MCF 10A (cell line): Measurements from ENCODE around the gene LTB4R. TPM values are rescaled to one million over a fixed set of nuclear protein-coding genes. Genes with fewer than 3 reads are reported as not detected.

Source experiments
- BruUV-seq: library from RNA; stranded (reverse); fragments of 400-500 nt; replicated peaks from 2 replicates; lab custom pipeline; 2021; lab: Mats Ljungman, UMichigan
- CTCF ChIA-PET: fragments of 300-600 bp; sonication (Branson Sonifier 250); formaldehyde crosslinking; extraction: SDS; loops from one replicate; lab custom pipeline; 2021; ENCODE audit warnings: antibody characterized with exemption, inconsistent platforms; lab: Yijun Ruan, JAX
- POLR2A ChIA-PET: fragments of 300-600, 350-650 bp; sonication (Branson Sonifier 250); formaldehyde crosslinking; extraction: SDS; loops from one replicate; lab custom pipeline; 2020; ENCODE audit warnings: antibody characterized with exemption, inconsistent platforms; lab: Yijun Ruan, JAX
- DNase-seq: peaks from one replicate; pipeline ENCODE4 v3.0.0-alpha.2; 2018; ENCODE audit not compliant: unreplicated experiment
- H3K27ac Mint-ChIP-seq: one replicate; pipeline ENCODE4 v1.8.0; 2022; ENCODE audit warnings: mild to moderate bottlenecking, low read depth, mixed read lengths; ENCODE audit not compliant: unreplicated experiment
- H3K27me3 Mint-ChIP-seq: one replicate; pipeline ENCODE4 v1.8.0; 2022; ENCODE audit warnings: mixed read lengths; ENCODE audit not compliant: insufficient read depth, unreplicated experiment
- H3K36me3 Mint-ChIP-seq: one replicate; pipeline ENCODE4 v1.8.0; 2022; ENCODE audit warnings: mild to moderate bottlenecking, moderate library complexity, mixed read lengths; ENCODE audit not compliant: insufficient read depth, unreplicated experiment
- H3K4me1 Mint-ChIP-seq: one replicate; pipeline ENCODE4 v1.8.0; 2022; ENCODE audit warnings: mixed read lengths; ENCODE audit not compliant: insufficient read depth, unreplicated experiment
- H3K4me3 Mint-ChIP-seq: one replicate; pipeline ENCODE4 v1.8.0; 2022; ENCODE audit warnings: mild to moderate bottlenecking, moderate library complexity, mixed read lengths; ENCODE audit not compliant: unreplicated experiment
- H3K9me3 Mint-ChIP-seq: one replicate; pipeline ENCODE4 v1.8.0; 2022; ENCODE audit warnings: mixed read lengths; ENCODE audit not compliant: unreplicated experiment
- intact Hi-C: fragments of 100-400 bp; cut with micrococcal nuclease; formaldehyde crosslinking; loops from 2 replicates; pipeline ENCODE4 v1.14.1; 2022
- total RNA-seq: library from RNA; stranded (reverse); gene quantifications from 2 replicates; pipeline ENCODE4 v1.2.3, GENCODE V29; 2022
- TF ChIP-seq, protein P1 (sequence below): fragments of 200-600 bp; IDR thresholded peaks from one replicate; pipeline ENCODE4 v1.8.0; 2022; ENCODE audit warnings: antibody characterized with exemption, mild to moderate bottlenecking; ENCODE audit not compliant: unreplicated experiment

Gene LTB4R
- total RNA-seq, 1 experiment from 2014 or later, result 15.8 TPM

DNA sequence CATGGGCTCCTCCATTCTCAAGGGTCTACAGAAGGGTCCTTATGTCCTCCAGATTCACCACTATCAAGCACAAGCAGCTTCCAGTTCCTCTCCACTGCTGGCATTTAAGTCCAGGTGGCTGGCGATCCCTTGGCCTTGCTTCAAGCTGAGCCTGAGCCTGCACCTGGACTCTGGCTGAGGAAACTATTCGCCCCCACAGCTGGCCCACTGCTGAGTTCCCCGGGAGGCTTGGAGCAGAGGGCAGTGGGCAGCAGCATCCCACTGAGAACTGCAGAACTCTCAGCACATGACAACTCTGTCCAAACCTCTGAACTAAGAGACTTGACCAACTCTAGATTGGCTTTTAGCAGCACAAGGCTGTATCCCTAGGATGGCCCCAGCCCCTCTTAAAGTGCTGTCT lies 28.6 kb upstream of the LTB4R start:
- Mint-ChIP-seq H3K9me3 (peaks cover 7% of the 10 kb centered on the region), H3K27ac (no peak overlapping the region), H3K4me3 (no peak overlapping the region), H3K27me3 (no peaks in the 10 kb centered on the region), H3K4me1 (peaks cover 42% of the 10 kb centered on the region), H3K36me3 (no peaks in the 10 kb centered on the region)
- CTCF ChIA-PET, result interaction anchor here (0.8 to 7.7 kb wide), 6 partner anchors 9 to 40 kb away, joined by 3 to 131 read pairs (median 13); partner anchors contain the start of genes CIDEB, DHRS1, NOP9 and RABGGTA
- POLR2A ChIA-PET, result interaction anchor here (0.5 to 9.2 kb wide), 9 partner anchors 9 to 142 kb away, joined by 3 to 115 read pairs (median 6); partner anchors contain the start of genes CIDEB, DHRS1, NOP9 and RABGGTA
- TF ChIP-seq, protein P1, sequence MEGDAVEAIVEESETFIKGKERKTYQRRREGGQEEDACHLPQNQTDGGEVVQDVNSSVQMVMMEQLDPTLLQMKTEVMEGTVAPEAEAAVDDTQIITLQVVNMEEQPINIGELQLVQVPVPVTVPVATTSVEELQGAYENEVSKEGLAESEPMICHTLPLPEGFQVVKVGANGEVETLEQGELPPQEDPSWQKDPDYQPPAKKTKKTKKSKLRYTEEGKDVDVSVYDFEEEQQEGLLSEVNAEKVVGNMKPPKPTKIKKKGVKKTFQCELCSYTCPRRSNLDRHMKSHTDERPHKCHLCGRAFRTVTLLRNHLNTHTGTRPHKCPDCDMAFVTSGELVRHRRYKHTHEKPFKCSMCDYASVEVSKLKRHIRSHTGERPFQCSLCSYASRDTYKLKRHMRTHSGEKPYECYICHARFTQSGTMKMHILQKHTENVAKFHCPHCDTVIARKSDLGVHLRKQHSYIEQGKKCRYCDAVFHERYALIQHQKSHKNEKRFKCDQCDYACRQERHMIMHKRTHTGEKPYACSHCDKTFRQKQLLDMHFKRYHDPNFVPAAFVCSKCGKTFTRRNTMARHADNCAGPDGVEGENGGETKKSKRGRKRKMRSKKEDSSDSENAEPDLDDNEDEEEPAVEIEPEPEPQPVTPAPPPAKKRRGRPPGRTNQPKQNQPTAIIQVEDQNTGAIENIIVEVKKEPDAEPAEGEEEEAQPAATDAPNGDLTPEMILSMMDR, result no peak
- BruUV-seq, result no TSS peak
- DNase-seq, result no peak
- intact Hi-C loops, result no loop called here

DNA sequence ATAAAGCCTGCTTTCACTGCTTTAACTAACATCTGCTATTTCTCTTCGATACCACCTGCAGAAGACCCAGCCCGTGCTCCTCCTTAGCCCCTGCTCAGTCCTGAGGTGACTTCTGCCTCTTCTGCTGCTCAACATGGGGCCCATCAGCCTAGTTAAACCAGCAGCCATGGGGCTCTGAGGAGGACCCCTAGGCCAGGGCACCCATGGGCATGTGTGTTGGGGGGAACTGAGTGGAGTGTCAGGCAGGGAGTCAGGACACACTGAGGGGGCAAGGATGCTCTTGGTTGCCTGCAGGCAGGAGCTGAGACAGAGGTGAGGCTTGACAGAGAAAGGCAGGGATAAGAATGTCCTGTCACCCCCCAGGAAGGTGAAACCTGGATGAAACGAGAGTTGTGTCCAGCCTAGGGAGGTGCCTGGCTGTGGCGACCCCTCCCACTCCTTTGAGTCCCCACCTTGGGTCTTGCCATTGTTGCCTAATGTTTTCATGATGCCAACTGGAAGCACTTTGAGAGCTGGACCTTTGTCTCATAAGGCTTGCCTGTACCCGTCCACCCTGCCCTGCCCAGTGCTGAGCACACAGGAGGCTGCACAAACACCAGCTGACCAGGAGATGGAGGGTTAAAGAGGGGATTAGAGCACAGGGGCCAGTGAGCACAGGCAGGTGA lies 27.4 kb upstream of the LTB4R start:
- Mint-ChIP-seq H3K36me3 (peaks cover 2% of the 10 kb centered on the region), H3K4me1 (peaks cover 34% of the 10 kb centered on the region), H3K27me3 (no peaks in the 10 kb centered on the region), H3K4me3 (no peak overlapping the region), H3K9me3 (no peaks in the 10 kb centered on the region), H3K27ac (no peak overlapping the region)
- no TSS peak for BruUV-seq
- ChIA-PET POLR2A (interaction anchor here (0.6 to 9.2 kb wide), 12 partner anchors 8 to 143 kb away, joined by 3 to 115 read pairs (median 6); partner anchors contain the start of genes CHMP4A, DHRS1, LTB4R2 and NOP9), CTCF (interaction anchor here (0.6 to 7.7 kb wide), 11 partner anchors 9 to 721 kb away, joined by 3 to 131 read pairs (median 10); partner anchors contain the start of genes CIDEB, DHRS1, NOP9 and RABGGTA)
- TF ChIP-seq, protein P1, result no peak
- intact Hi-C loops, result no loop called here
- DNase-seq, result no peak

DNA sequence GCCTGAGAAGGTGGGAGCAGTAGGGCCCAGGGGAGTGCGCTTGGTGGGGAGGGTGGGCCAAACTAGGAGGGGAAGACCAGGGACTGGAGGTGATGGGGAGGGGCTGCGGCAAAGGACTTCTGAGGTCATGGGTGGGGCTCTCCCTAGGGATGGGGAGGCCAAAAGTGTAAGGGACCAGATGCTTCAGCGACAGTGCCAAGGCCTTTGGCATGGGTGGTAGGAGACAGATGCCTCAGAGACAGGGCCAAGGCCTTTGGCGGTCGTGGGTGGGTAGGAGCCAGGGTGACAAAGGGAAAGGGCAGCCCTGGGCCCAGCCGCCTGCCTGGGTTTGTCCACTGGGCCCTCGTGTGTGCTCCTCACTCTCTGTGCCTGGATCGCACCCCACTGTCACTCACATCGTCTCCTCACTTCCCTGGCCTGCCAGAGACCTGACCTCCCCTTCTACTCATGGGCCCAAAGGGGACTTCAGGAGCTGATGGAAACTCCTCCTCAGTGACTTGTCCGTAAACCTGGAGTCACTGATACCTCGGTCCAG lies 26.7 kb upstream of the LTB4R start:
- Mint-ChIP-seq H3K4me3 (no peak overlapping the region), H3K36me3 (peaks cover 4% of the 10 kb centered on the region), H3K27ac (no peak overlapping the region), H3K27me3 (no peaks in the 10 kb centered on the region), H3K4me1 (peaks cover 27% of the 10 kb centered on the region), H3K9me3 (no peaks in the 10 kb centered on the region)
- CTCF ChIA-PET, result interaction anchor here (0.9 to 7.7 kb wide), 9 partner anchors 9 to 722 kb away, joined by 3 to 131 read pairs (median 10); partner anchors contain the start of genes CIDEB, DHRS1, NOP9 and RABGGTA
- TF ChIP-seq, protein P1, result no peak
- POLR2A ChIA-PET, result interaction anchor here (0.6 to 9.2 kb wide), 10 partner anchors 7 to 144 kb away, joined by 3 to 115 read pairs (median 10); partner anchors contain the start of genes CHMP4A, DHRS1, LTB4R2 and NOP9
- DNase-seq, result no peak
- intact Hi-C loops, result no loop called here
- no TSS peak for BruUV-seq

DNA sequence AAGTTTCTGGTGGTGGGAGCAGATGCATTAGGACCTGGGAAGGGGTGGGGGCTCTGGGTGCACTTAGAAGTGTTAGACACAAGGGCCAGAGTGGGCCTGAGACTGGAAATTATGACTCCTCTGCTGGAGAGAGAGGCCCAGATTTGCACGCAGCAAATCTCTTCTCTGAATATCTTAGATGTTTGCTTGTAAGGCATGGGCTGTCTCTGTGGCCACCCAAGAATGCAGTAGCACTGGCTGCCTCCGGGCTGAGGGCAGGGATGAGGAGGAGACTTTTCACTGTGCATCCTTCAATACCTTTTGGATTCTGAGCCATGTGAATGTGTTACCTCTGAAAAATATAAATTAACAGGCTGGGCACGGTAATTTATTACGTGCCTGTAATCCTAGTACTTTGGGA lies 26.0 kb upstream of the LTB4R start:
- no peaks in the 10 kb centered on the region for H3K27me3 Mint-ChIP-seq
- intact Hi-C loops, result no loop called here
- no TSS peak for BruUV-seq
- H3K4me1 Mint-ChIP-seq, result peaks cover 24% of the 10 kb centered on the region
- no peak for DNase-seq
- peaks cover 4% of the 10 kb centered on the region for H3K36me3 Mint-ChIP-seq
- TF ChIP-seq, protein P1, result no peak
- no peaks in the 10 kb centered on the region for H3K9me3 Mint-ChIP-seq
- ChIA-PET POLR2A (interaction anchor here (1.6 to 9.2 kb wide), 3 partner anchors 12 to 14 kb away, joined by 6 to 115 read pairs (median 13); partner anchors contain the start of genes DHRS1, NOP9 and RABGGTA), CTCF (interaction anchor here (1.5 to 7.7 kb wide), 5 partner anchors 11 to 43 kb away, joined by 3 to 131 read pairs (median 19); partner anchors contain the start of genes CIDEB, DHRS1, NOP9 and TINF2)
- no peak overlapping the region for H3K27ac Mint-ChIP-seq
- H3K4me3 Mint-ChIP-seq, result no peak overlapping the region
